Breast epithelium (tissue), 3 donors: ENCODE results near the gene CCDC187.

ENCODE experiments used
- POLR2A ChIP-seq: fragments of 450-650 bp; IDR thresholded peaks from one replicate; pipeline ENCODE4 v1.6.1; 2016; ENCODE audit warnings: antibody characterized with exemption, mild to moderate bottlenecking, moderate library complexity
- POLR2AphosphoS5 ChIP-seq, 3 donors: sonication (generic); formaldehyde crosslinking; IDR thresholded peaks; one replicate each; pipeline ENCODE4 v1.6.1; 2017; ENCODE audit warnings: antibody characterized with exemption in 3 of 3

DNA sequence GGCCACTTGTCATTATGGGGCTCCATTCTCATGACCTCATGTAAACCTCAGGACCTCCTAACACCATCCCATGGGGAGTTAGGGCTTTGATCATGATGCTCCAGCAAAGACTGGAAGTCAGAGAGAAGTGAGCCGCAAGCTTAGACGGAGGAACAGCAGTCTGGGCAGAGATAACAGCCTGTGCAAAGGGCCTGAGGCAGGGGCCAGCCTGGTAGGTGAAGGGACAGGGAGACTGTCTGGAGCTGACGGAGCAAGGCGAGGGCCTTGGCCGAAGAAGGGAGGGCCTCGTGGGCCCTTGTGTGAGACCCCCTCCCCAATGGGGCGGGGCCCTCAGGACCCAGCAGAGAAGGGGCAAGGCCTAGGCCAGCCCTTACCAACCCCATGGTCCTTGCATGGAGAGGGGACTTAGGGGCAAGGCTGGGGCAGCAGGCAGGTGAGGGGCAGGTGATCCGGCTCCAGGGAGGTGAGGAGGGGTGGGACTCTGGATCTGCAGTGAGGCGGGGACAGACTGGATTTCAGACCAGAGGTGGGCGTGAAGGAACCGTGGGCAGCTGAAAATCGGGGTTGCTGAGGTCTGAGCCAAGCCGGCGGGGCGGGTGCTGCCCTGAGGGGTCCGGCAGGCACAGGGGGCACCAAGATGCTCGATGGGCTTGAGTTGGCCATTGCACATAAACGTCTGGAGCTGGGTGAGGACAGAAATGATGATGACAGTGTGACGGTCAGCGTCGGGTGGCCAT lies 40.8 kb upstream of the CCDC187 start:
- TF ChIP-seq POLR2A = no peak
- TF ChIP-seq POLR2AphosphoS5 (IDR thresholded peaks at IDR 0.05) = no peak
